IPS DF 4.7 (cell line): ENCODE measurements around the gene TFG.

ENCODE experiments used
- DNase-seq: peaks from one replicate; pipeline ENCODE4 v3.0.0-alpha.2; 2013; ENCODE audit warnings: low spot score; ENCODE audit errors: extremely low read depth

The TFG gene

GRCh38 chr3:100754563-100755334, 45.5 kb downstream of the TFG start:
- DNase-seq, result no peak

GRCh38 chr3:100756441-100756840, 47.1 kb downstream of the TFG start:
- no peak for DNase-seq

DNA sequence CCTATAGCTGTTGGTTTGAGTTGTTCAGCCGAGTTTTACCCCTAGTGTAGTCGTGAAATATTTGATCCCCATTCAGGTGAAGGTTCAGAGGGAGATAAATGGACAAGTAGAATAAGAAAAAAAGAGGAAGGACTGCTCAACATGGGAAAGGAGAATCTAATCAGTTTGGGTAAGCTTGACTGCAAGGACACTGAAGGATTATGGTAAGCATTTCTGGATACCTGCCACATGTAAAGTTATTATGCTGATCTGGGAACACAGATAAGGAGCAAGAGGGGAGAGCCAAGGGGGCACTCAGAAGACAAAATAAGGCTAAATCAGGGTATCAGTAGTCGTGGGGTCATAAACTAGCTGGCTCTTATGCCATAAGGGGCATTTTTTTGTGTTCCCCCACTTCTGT, 49.9 kb downstream of the TFG start:
- DNase-seq, result no peak

DNA sequence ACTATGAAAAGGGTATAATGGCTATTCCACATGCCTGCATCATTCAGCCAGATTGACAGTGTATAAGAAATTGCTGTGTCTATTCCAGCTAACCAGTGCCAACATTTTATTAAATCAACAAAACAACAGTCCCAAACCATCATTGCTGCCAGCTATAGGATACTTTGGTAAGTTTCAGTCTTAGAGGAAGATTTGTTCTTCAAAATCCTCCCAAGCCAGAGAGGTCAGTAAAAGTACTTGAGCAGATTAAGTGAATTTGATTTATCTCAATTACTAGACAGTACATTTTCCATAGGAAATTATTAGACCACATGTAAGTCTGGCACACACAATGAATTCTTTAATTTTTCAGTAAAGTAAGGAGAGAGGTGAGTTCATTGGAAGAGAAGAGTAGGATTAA, 50.7 kb downstream of the TFG start:
- no peak for DNase-seq

DNA sequence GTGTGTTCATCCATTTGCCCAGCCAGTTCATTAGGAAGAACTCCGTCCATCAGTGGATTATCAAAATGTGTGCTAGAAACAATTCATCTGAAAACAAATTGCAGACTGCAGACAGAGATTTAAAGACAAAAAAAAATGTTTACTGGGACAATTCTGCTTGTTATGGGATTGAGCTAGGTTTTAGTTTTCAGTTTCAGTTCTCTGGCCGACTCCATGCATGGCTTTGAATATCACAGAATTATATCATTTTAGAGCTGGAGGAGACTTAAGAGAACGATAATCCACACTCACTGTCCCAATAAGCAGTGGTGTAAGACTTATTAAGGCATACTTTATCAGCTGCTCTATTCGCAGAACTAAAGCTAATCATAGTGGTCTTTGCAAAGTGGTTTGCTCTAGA, 51.1 kb downstream of the TFG start:
- no peak for DNase-seq

- no peak for DNase-seq
Observed at GRCh38 chr3:100761211-100761942, 52.1 kb downstream of the TFG start.

DNA sequence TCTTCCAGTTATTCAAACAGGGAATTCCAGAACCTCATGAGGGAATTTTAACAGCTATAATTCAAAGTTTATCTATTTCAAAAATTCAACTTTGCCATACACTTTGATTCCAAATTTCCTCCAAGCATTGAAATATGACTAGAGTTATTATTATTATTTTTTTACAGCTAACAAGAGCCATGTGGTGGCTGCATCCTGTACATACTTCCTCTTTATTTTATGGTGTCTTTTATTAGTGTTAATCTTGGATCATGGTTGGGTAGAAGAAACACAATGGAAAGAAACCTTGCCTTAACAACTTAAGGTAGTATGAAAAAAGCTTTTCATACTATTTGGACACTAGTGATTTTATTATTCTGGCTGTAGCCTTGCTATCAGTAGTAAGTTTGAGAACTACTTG, 52.7 kb downstream of the TFG start:
- no peak for DNase-seq

- no peak for DNase-seq
Observed at GRCh38 chr3:100765437-100765975, 56.2 kb downstream of the TFG start.

- DNase-seq, result no peak
Observed at GRCh38 chr3:100766069-100766468, 56.8 kb downstream of the TFG start.

GRCh38 chr3:100769693-100770092, 60.4 kb downstream of the TFG start:
- DNase-seq, result peak; percentile 16

DNA sequence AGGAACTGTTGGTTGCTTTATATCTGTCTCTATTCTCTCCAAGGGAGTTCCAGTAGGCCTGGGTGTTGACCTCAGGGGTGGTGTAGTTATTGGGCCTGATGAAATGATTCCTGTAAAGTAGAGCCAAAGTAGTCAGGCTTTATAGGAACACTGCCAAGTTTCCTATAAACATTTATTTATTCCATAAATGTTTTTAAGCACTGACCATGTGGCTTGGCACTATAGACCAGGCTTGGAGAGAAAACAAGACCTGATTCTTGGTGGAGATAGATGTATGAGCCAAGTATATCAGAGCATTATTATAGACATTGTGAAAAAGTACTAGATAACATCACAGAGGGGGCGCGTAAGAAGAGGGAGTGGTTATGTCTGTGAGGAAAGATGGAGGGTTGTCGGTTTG, 65.9 kb downstream of the TFG start:
- no peak for DNase-seq

DNA sequence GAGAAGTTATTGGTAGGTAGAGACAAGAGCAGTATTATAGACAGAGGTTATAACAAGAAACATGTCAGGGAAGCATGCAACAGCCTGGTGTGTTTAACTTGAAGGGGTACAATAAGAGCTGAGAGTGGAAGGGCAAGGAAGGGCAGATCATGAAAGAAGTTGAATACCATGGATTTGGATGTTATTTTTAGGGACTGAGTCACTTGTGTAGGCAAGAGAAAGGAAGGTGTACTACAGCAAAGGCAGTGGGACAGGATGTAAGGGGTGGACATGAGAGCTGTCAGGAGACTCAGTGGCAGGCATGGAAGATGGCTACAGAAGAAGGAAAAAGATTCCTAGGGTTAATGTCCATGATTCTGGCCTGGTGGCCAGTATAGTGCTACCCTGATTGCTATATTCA, 66.4 kb downstream of the TFG start:
- DNase-seq, result no peak

DNA sequence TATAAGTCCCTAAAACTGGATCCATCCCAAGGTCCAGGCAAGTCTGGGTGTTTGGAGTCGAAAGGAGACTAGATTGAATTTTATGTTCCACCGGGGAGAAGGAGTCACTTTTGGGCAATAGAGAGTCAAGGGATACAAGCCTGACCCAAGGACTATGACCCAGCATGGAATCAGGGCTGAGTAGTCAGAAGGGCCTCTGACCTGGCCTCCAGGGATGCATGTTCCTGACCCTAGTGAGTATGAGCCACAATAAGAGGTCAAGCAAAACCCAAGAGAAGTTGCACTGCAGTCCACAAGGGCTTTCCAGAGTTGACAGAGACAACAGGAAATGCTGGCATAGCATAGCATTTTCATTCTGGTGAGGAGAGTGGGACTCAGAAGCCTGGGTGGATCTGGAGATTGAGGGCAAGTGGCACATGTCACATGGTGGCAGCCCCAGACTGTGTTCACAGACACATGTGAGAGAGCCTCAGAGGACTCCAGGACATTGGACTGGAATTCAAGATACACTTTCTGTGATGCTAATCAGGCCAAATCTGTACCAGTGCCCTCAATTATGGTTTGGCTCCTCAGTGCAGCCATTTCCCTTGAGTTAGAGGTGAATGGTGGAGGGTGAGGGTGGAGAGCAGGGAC, 66.9 kb downstream of the TFG start:
- DNase-seq, result no peak

- DNase-seq, result no peak
Observed at GRCh38 chr3:100776746-100777145, 67.5 kb downstream of the TFG start.

- no peak for DNase-seq
Observed at GRCh38 chr3:100777271-100777670, 68.0 kb downstream of the TFG start.

- no peak for DNase-seq
Observed at GRCh38 chr3:100779480-100779879, 70.2 kb downstream of the TFG start.

DNA sequence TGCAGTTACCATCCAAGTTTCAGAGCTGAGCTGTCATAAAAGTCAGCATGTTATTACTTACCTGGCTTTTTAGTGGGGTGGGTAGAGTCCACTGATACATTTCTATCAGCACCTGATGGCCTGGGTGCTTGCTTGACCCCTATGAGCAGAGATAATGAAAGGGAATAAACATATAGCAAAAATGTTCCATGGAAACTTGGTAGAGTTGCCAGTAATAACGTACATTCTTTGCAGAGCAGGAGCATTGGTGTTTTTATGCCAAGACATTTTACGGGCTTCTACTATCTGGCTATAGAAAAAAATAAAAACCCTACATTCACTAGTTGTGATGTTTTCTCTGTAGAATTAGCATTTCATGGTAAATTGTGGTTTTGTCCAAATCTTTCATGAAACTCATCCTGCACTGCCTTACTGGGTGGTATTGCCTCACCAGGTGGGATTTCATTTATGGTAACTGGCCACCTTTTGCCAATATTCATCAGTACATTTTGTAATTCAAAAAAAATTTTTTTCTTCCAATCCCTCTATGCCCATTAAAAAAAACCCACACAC, 70.9 kb downstream of the TFG start:
- DNase-seq, result no peak

GRCh38 chr3:100781301-100781700, 72.0 kb downstream of the TFG start:
- no peak for DNase-seq

GRCh38 chr3:100782348-100782747, 73.1 kb downstream of the TFG start:
- DNase-seq, result no peak

GRCh38 chr3:100782906-100783305, 73.6 kb downstream of the TFG start:
- DNase-seq, result no peak

DNA sequence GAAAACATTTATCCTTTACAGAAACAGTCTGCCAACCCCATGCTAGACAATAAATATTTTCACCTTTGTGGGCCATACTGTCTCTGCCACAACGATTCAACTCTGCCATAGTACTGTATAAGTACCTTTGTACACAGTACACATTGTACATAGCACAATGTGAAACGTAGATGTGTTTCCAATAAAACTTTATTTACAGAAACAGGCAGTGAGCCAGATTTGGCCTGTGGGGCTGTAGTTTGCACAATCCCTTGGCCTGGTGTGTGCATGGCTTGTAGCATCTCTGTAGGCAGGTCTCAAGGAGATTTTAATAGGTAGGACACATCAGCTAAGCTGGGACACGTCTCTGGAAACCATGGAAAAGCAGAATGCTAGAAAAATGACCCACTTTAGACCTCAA, 74.3 kb downstream of the TFG start:
- no peak for DNase-seq

GRCh38 chr3:100789579-100789978, 80.3 kb downstream of the TFG start:
- DNase-seq, result no peak
